ENCODE data around the gene AXIN1. TPM values are rescaled to one million over a fixed set of nuclear protein-coding genes. Genes with fewer than 3 reads are reported as not detected.
"Not testable (repeated sequence)": the region's sequence is repeated elsewhere in the genome, so short reads cannot be mapped to it uniquely, and the experiment has no call there.

Gene AXIN1
- polyA plus RNA-seq, 1 donor: 12.4 TPM

- peak; percentile 95 for DNase-seq
Observed at GRCh38 chr16:370443-370842, 17.9 kb upstream of the AXIN1 start, which contains the start of gene MRPL28. TSS of gene MRPL28 (minus strand) at chr16:370538. CDS start at chr16:370218, 320 bp downstream.

- no peak for DNase-seq
Observed at GRCh38 chr16:369866-370436, 17.4 kb upstream of the AXIN1 start.

- DNase-seq: no peak
Observed at GRCh38 chr16:369275-369865, 16.8 kb upstream of the AXIN1 start.

- DNase-seq: no peak
Observed at GRCh38 chr16:368388-369158, 16.1 kb upstream of the AXIN1 start.

GRCh38 chr16:367333-367903 is 14.9 kb upstream of the AXIN1 start:
- no peak for DNase-seq

GRCh38 chr16:366476-366875 is 14.0 kb upstream of the AXIN1 start:
- no peak for DNase-seq

- DNase-seq: no peak
Observed at GRCh38 chr16:364595-365491, 12.3 kb upstream of the AXIN1 start.

- no peak for DNase-seq
Observed at GRCh38 chr16:363766-364490, 11.4 kb upstream of the AXIN1 start.

GRCh38 chr16:363110-363765 is 10.7 kb upstream of the AXIN1 start:
- no peak for DNase-seq

GRCh38 chr16:362702-362999 is 10.1 kb upstream of the AXIN1 start:
- not testable (repeated sequence) for DNase-seq

GRCh38 chr16:361872-362701 is 9.6 kb upstream of the AXIN1 start:
- DNase-seq: no peak

GRCh38 chr16:361341-361871 is 8.9 kb upstream of the AXIN1 start:
- DNase-seq: no peak

- no peak for DNase-seq
Observed at GRCh38 chr16:360698-361336, 8.3 kb upstream of the AXIN1 start.

- DNase-seq: no peak
Observed at GRCh38 chr16:359871-360697, 7.6 kb upstream of the AXIN1 start.

- no peak for DNase-seq
Observed at GRCh38 chr16:359067-359763, 6.7 kb upstream of the AXIN1 start.

GRCh38 chr16:356741-357140 is 4.2 kb upstream of the AXIN1 start:
- no peak for DNase-seq

GRCh38 chr16:354971-355461 is 2.5 kb upstream of the AXIN1 start:
- DNase-seq: no peak

All from hindlimb muscle (tissue), 1 donor.